HEK293T (cell line): Measurements from ENCODE around the gene GABRA5.

Source experiments
- CTCF ChIA-PET: fragments of 350-600 bp; formaldehyde crosslinking; extraction: SDS; loops from one replicate; lab custom pipeline; 2021; ENCODE audit warnings: antibody characterized with exemption, inconsistent platforms; lab: Yijun Ruan, JAX
- POLR2A ChIA-PET: fragments of 350-600 bp; formaldehyde crosslinking; extraction: SDS; loops from one replicate; lab custom pipeline; 2020; ENCODE audit warnings: antibody characterized with exemption, inconsistent platforms; lab: Yijun Ruan, JAX
- DNase-seq: peaks from one replicate; pipeline ENCODE4 v3.0.0; 2012; ENCODE audit warnings: mixed read lengths; ENCODE audit errors: extremely low spot score
- ARNT ChIP-seq: fragments of 450-650 bp; IDR thresholded peaks from 2 replicates; pipeline ENCODE4 v1.6.1; 2017; ENCODE audit warnings: mild to moderate bottlenecking
- BHLHE40 ChIP-seq: fragments of 450-650 bp; IDR thresholded peaks from 2 replicates; pipeline ENCODE4 v1.6.1; 2016; ENCODE audit warnings: mild to moderate bottlenecking, moderate library complexity, borderline replicate concordance
- CTBP1 ChIP-seq: fragments of 450-650 bp; IDR thresholded peaks from 2 replicates; pipeline ENCODE4 v1.6.1; 2016; ENCODE audit warnings: borderline replicate concordance
- ELF4 ChIP-seq: fragments of 450-650 bp; IDR thresholded peaks from 2 replicates; pipeline ENCODE4 v1.6.1; 2017; ENCODE audit warnings: antibody characterized with exemption
- FOXA1 ChIP-seq: fragments of 450-650 bp; IDR thresholded peaks from 2 replicates; pipeline ENCODE4 v1.6.1; 2016; ENCODE audit warnings: mild to moderate bottlenecking
- FOXK2 ChIP-seq: fragments of 450-650 bp; IDR thresholded peaks from 2 replicates; pipeline ENCODE4 v1.6.1; 2016; ENCODE audit warnings: mild to moderate bottlenecking
- FOXM1 ChIP-seq: fragments of 450-650 bp; IDR thresholded peaks from 2 replicates; pipeline ENCODE4 v1.6.1; 2017; ENCODE audit warnings: mild to moderate bottlenecking, borderline replicate concordance
- HDGF ChIP-seq: fragments of 450-650 bp; IDR thresholded peaks from 2 replicates; pipeline ENCODE4 v1.6.1; 2017; ENCODE audit warnings: antibody characterized with exemption, borderline replicate concordance
- L3MBTL2 ChIP-seq: fragments of 450-650 bp; conservative IDR thresholded peaks from 2 replicates; pipeline ENCODE4 v1.6.1; 2016; ENCODE audit warnings: mild to moderate bottlenecking
- LEF1 ChIP-seq: fragments of 450-650 bp; IDR thresholded peaks from 2 replicates; pipeline ENCODE4 v1.6.1; 2017; ENCODE audit warnings: mild to moderate bottlenecking, borderline replicate concordance
- NFRKB ChIP-seq: fragments of 450-650 bp; IDR thresholded peaks from 2 replicates; pipeline ENCODE4 v1.6.1; 2016; ENCODE audit warnings: mild to moderate bottlenecking, moderate library complexity
- PKNOX1 ChIP-seq: fragments of 450-650 bp; IDR thresholded peaks from 2 replicates; pipeline ENCODE4 v1.6.1; 2016
- SP1 ChIP-seq: fragments of 450-650 bp; IDR thresholded peaks from 2 replicates; pipeline ENCODE4 v1.6.1; 2017
- SUZ12 ChIP-seq: fragments of 450-650 bp; IDR thresholded peaks from 2 replicates; pipeline ENCODE4 v1.6.1; 2016; ENCODE audit warnings: mild to moderate bottlenecking
- TARDBP ChIP-seq: fragments of 450-650 bp; IDR thresholded peaks from 2 replicates; pipeline ENCODE4 v1.6.1; 2016
- ZNF384 ChIP-seq: fragments of 450-650 bp; IDR thresholded peaks from 2 replicates; pipeline ENCODE4 v1.6.1; 2016

GABRA5 gene

GRCh38 chr15:26926081-26926480 lies 59.2 kb downstream of the GABRA5 start:
- DNase-seq = no peak
- CTCF ChIA-PET = no interaction called here
- no peak for TF ChIP-seq ARNT
- no peak for TF ChIP-seq BHLHE40
- TF ChIP-seq LEF1 = no peak
- no peak for TF ChIP-seq PKNOX1
- POLR2A ChIA-PET = no interaction called here

- no peak for DNase-seq
- no peak for TF ChIP-seq LEF1
- no peak for TF ChIP-seq ARNT
- no peak for TF ChIP-seq ELF4
- TF ChIP-seq PKNOX1 = no peak
- no peak for TF ChIP-seq HDGF
- TF ChIP-seq FOXK2 = no peak
- CTCF ChIA-PET = no interaction called here
- POLR2A ChIA-PET = no interaction called here
These were observed 61.2 kb downstream of the GABRA5 start for GRCh38 chr15:26928051-26928450.

- POLR2A ChIA-PET = no interaction called here
- no peak for DNase-seq
- CTCF ChIA-PET = no interaction called here
- no peak for TF ChIP-seq HDGF
- TF ChIP-seq NFRKB = no peak
- no peak for TF ChIP-seq PKNOX1
- TF ChIP-seq ELF4 = no peak
- TF ChIP-seq ARNT = no peak
These were observed 62.7 kb downstream of the GABRA5 start for GRCh38 chr15:26929588-26929987.

- TF ChIP-seq FOXA1 = no peak
- TF ChIP-seq NFRKB = no peak
- TF ChIP-seq HDGF = no peak
- TF ChIP-seq SP1 = no peak
- no peak for TF ChIP-seq SUZ12
- no peak for TF ChIP-seq FOXK2
- no peak for TF ChIP-seq TARDBP
- no peak for TF ChIP-seq ELF4
- ChIA-PET POLR2A (no interaction called here), CTCF (no interaction called here)
These were observed 68.0 kb downstream of the GABRA5 start for GRCh38 chr15:26934848-26935247.

GRCh38 chr15:26935322-26935721 lies 68.5 kb downstream of the GABRA5 start:
- POLR2A ChIA-PET = no interaction called here
- TF ChIP-seq FOXA1 (no peak), CTBP1 (no peak), SUZ12 (no peak), HDGF (no peak), ELF4 (no peak), TARDBP (no peak)
- CTCF ChIA-PET = no interaction called here
- no peak for DNase-seq

More at GRCh38 chr15:26934848-26935247, 68.0 kb downstream of the GABRA5 start:
- DNase-seq = no peak

GRCh38 chr15:26936502-26936901 lies 69.6 kb downstream of the GABRA5 start:
- no peak for TF ChIP-seq CTBP1
- no peak for TF ChIP-seq FOXA1
- no peak for TF ChIP-seq LEF1
- TF ChIP-seq SUZ12 = no peak
- no peak for TF ChIP-seq FOXM1
- no peak for TF ChIP-seq L3MBTL2
- no peak for TF ChIP-seq ELF4
- TF ChIP-seq SP1 = no peak
- no peak for TF ChIP-seq TARDBP
- no peak for DNase-seq
- ChIA-PET POLR2A (no interaction called here), CTCF (no interaction called here)

- ChIA-PET CTCF (no interaction called here), POLR2A (no interaction called here)
- TF ChIP-seq NFRKB (no peak), BHLHE40 (no peak)
- DNase-seq = no peak
These were observed 70.3 kb downstream of the GABRA5 start for GRCh38 chr15:26937134-26937533.

GRCh38 chr15:26939398-26939797 lies 72.5 kb downstream of the GABRA5 start:
- TF ChIP-seq SP1 (no peak), ZNF384 (no peak), PKNOX1 (no peak), FOXA1 (no peak), FOXM1 (no peak), SUZ12 (no peak), BHLHE40 (no peak), ARNT (no peak), LEF1 (no peak), CTBP1 (no peak), L3MBTL2 (no peak), NFRKB (no peak), TARDBP (no peak), ELF4 (no peak), FOXK2 (no peak)
- CTCF ChIA-PET = no interaction called here
- DNase-seq = no peak
- POLR2A ChIA-PET = no interaction called here
